SK-N-MC (cell line): ENCODE data around the gene EFHD2.

ENCODE experiments used
- DNase-seq: peaks from one replicate; pipeline ENCODE4 v3.0.0-alpha.2; 2011; ENCODE audit warnings: low read depth, low spot score
- H3K27ac ChIP-seq: fragments of 200-600 bp; sonication (generic); 2 replicates; pipeline ENCODE4 v1.5.1; 2016; ENCODE audit warnings: mixed run types
- H3K36me3 ChIP-seq: fragments of 200-600 bp; sonication (generic); 2 replicates; pipeline ENCODE4 v1.6.1; 2017; ENCODE audit warnings: antibody characterized with exemption, low read length, mixed read lengths; ENCODE audit not compliant: insufficient read depth
- H3K4me3 ChIP-seq: fragments of 200-600 bp; sonication (generic); 2 replicates; pipeline ENCODE4 v1.5.1; 2016
- H3K9ac ChIP-seq: fragments of 200-600 bp; sonication (generic); 2 replicates; pipeline ENCODE4 v1.8.0; 2017; ENCODE audit warnings: mixed run types, mixed read lengths; ENCODE audit not compliant: insufficient read length
- H3K9me3 ChIP-seq: fragments of 200-600 bp; sonication (generic); 2 replicates; pipeline ENCODE4 v1.6.1; 2017; ENCODE audit warnings: low read depth, mild to moderate bottlenecking, antibody characterized with exemption, low read length, moderate library complexity, mixed read lengths
- EZH2 ChIP-seq: fragments of 200-600 bp; sonication (generic); IDR thresholded peaks from one replicate; pipeline ENCODE4 v1.6.1; 2017; ENCODE audit warnings: antibody characterized with exemption
- FOXP2 ChIP-seq: optimal IDR thresholded peaks from 2 replicates; pipeline ENCODE3; 2011; ENCODE audit warnings: mild to moderate bottlenecking, moderate library complexity; ENCODE audit not compliant: insufficient read depth; ENCODE audit errors: extremely low read length, control extremely low read depth
- POLR2AphosphoS5 ChIP-seq: IDR thresholded peaks from 2 replicates; pipeline ENCODE4 v1.6.1; 2012; ENCODE audit warnings: mild to moderate bottlenecking, low read depth, low read length, borderline replicate concordance

EFHD2 gene

DNA sequence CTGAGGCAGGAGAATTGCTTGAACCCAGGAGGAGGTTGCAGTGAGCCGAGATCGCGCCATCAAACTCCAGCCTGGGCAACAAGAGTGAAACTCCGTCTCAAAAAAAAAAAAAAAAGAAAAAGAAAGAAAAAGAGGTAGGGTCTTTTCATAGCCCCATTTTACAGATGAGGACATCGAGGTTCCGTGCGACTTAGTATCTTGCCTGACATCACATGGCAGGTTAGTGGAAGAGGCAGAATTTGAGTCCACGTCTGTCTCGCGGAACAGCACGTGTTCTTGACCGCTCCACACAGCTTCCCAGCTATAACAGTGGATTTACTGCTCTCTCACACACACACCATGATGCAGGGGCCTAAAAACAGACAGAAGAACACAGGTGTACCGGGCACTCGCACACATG is 29.6 kb downstream of the EFHD2 start:
- no peaks in the 10 kb centered on the region for H3K9me3 ChIP-seq
- TF ChIP-seq FOXP2 (no peak), EZH2 (no peak), POLR2AphosphoS5 (no peak)
- H3K9ac ChIP-seq, result no peak overlapping the region
- DNase-seq, result no peak
- H3K4me3 ChIP-seq, result no peak overlapping the region
- no peaks in the 10 kb centered on the region for H3K36me3 ChIP-seq
- H3K27ac ChIP-seq, result no peak overlapping the region

DNA sequence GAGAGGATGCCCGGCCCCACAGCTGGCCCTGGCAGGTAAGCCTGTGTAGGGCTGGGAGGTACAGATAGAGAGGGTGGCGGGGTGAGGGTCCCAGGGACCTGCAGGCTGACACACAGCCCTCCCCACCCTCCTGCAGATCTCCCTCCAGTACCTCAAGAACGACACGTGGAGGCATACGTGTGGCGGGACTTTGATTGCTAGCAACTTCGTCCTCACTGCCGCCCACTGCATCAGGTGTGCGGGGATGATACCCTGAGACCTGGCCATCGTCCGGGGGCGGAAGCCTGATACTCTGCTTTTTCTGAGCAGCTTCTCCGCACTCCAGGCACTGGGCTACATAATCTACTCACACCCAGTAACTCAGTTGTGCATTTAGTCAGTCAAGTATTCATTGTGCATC is 30.7 kb downstream of the EFHD2 start:
- DNase-seq, result no peak
- H3K4me3 ChIP-seq, result no peak overlapping the region
- no peaks in the 10 kb centered on the region for H3K9me3 ChIP-seq
- TF ChIP-seq EZH2 (no peak), FOXP2 (no peak), POLR2AphosphoS5 (no peak)
- H3K36me3 ChIP-seq, result no peaks in the 10 kb centered on the region
- no peak overlapping the region for H3K9ac ChIP-seq
- H3K27ac ChIP-seq, result no peak overlapping the region

DNA sequence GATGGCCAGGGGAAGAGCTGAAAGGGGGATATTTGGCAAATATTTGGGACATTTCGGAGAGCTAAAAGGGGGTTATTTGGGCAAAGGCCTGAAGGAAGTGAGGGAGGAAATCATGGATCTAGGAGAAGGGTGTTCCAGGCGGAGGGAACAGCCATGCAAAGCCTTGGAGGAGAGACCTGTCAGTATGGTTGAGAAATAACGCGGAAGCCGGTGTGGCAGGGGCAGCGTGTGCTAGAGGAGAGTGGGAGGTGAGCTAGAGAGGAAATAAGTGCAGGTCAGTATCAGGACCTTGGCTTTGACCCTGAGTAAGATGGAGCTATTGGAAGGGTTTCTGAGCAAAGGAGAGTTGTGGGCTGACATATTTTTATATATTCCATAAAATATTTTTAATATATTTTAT is 31.6 kb downstream of the EFHD2 start:
- H3K9me3 ChIP-seq, result no peaks in the 10 kb centered on the region
- H3K4me3 ChIP-seq, result no peak overlapping the region
- no peaks in the 10 kb centered on the region for H3K36me3 ChIP-seq
- no peak overlapping the region for H3K27ac ChIP-seq
- TF ChIP-seq POLR2AphosphoS5, result no peak
- no peak for TF ChIP-seq EZH2
- no peak for TF ChIP-seq FOXP2
- DNase-seq, result no peak
- H3K9ac ChIP-seq, result no peak overlapping the region

DNA sequence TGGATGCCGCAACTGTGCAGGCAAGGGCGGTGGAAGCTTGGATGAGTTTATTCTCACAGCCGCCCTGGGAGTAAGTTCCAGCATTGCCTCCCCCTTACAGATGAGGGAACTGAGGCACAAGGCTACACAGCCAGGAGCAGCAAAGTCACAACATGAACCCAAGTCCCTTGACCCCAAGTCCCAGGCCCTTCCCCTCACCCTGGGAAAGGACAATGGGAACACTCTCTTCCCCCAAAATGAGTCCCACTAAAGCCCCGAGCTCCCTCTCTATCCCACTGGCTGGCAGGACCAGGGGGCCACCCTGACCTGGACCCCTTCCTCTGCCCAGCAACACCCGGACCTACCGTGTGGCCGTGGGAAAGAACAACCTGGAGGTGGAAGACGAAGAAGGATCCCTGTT is 32.4 kb downstream of the EFHD2 start:
- TF ChIP-seq EZH2 (no peak), FOXP2 (no peak), POLR2AphosphoS5 (no peak)

DNA sequence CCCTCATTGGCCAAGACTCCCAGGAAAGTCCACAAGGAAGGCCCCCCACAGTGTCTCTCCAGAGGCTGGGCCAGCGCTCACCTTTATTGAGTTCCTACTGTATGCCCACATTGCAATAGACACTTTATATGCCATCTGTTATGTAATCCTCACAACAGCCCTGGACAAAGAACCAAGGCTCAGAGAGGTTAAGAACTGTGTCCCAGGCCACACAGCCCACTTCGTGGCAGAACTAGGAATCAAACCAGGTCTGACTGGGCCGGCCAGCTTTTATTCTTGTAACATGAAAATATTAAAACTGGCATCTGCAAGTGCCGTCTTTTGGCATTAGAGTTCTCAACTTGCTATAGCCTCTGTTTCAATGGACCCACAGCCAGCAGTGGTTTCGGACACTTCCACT is 33.1 kb downstream of the EFHD2 start:
- Histone ChIP-seq H3K36me3 (no peaks in the 10 kb centered on the region), H3K27ac (no peak overlapping the region), H3K9ac (no peak overlapping the region), H3K9me3 (no peaks in the 10 kb centered on the region), H3K4me3 (no peak overlapping the region)
- TF ChIP-seq FOXP2, result no peak
- no peak for TF ChIP-seq POLR2AphosphoS5
- TF ChIP-seq EZH2, result no peak
- DNase-seq, result no peak

More for the DNA sequence above, 32.4 kb downstream of the EFHD2 start:
- Histone ChIP-seq H3K27ac (no peak overlapping the region), H3K36me3 (no peaks in the 10 kb centered on the region), H3K9ac (no peak overlapping the region), H3K4me3 (no peak overlapping the region), H3K9me3 (no peaks in the 10 kb centered on the region)
- DNase-seq, result no peak

DNA sequence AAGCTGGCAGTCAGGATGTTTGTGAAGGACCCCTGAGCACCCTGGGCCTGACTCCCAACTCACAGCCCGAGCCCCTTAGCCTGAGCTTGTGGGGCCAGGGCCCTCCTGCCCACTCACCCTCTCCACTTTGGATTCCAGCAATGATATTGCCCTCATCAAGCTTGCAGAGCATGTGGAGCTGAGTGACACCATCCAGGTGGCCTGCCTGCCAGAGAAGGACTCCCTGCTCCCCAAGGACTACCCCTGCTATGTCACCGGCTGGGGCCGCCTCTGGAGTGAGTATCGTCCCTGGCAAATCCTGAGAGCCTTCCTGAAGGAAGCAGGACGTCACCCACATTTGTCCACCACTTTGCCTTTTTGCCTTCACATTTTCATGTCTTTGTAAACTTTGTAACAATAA is 33.6 kb downstream of the EFHD2 start:
- Histone ChIP-seq H3K36me3 (no peaks in the 10 kb centered on the region), H3K9me3 (no peaks in the 10 kb centered on the region), H3K9ac (no peak overlapping the region), H3K27ac (no peak overlapping the region), H3K4me3 (no peak overlapping the region)
- TF ChIP-seq FOXP2, result no peak
- no peak for TF ChIP-seq POLR2AphosphoS5
- DNase-seq, result no peak

DNA sequence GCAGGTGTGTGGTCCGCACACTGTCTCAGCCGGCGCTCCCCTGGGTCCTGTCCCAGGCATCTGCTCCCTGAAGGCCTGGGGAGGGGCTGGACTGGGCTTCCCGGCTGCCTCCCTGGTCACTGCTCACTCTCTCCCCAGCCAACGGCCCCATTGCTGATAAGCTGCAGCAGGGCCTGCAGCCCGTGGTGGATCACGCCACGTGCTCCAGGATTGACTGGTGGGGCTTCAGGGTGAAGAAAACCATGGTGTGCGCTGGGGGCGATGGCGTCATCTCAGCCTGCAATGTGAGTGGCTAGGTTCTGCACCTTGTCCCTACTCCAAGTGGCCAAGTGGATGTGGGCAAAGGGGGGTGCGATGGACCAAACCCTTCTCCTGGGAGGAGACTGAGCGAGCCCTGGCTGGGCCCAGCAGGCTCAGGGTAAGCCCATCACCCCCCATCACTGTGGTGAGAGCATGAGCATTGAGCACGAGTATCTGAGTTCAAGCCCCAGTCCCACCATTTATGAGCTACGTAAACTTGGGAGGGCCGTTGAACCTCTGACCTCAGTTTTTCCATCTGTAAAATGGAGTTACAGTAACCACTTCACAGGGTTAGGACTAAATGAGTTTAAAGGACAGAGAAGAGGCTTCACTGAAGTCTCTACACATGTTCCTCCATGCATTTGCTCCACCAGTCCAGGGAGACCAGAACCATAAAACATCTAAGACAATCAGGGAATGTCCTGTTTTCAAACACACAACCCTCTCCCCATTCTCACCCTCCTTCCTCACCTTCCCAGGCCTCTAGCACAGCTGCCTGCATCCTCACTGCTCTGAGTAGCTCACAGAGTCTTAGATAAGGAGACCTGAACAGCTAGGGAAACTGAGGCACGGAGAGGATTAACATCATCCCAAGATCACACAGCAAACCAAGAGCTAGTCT is 35.0 kb downstream of the EFHD2 start:
- Histone ChIP-seq H3K4me3 (no peak overlapping the region), H3K9ac (no peak overlapping the region), H3K9me3 (no peaks in the 10 kb centered on the region), H3K36me3 (no peaks in the 10 kb centered on the region), H3K27ac (no peak overlapping the region)
- TF ChIP-seq FOXP2 (no peak), POLR2AphosphoS5 (no peak), EZH2 (no peak)
- no peak for DNase-seq

DNA sequence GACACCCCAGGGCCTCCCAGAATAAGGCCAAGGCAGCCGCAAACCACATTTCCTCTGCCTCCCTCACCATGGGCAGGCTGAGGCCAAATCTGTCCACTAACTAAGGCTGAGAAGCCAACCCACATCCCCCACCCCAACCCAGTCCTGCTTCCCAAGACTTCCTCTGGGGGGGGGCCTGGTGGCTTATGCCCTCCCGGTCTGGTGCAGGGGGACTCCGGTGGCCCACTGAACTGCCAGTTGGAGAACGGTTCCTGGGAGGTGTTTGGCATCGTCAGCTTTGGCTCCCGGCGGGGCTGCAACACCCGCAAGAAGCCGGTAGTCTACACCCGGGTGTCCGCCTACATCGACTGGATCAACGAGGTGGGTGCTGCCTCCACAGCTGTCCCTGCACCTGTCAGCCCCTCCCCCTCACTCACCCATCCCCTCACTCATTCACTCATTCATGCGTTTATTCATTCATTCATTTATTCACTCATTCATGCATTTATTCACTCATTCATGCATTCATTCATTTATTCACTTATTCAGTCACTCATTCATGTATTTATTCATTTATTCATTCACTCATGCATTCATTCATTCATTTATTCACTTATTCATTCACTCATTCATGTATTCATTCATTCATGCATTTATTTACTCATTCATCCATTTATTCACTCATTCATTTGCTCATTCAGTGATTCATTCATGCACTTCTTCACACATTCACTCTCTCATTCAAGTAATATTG is 35.9 kb downstream of the EFHD2 start:
- Histone ChIP-seq H3K4me3 (no peak overlapping the region), H3K27ac (no peak overlapping the region), H3K9me3 (no peaks in the 10 kb centered on the region), H3K36me3 (no peaks in the 10 kb centered on the region), H3K9ac (no peak overlapping the region)
- DNase-seq, result no peak
- TF ChIP-seq FOXP2 (no peak), POLR2AphosphoS5 (no peak), EZH2 (no peak)
